SHP77 treated with DMSO at 0.1 percent for 48 hours (cell line): ENCODE results near the gene STK32B.
"Not testable (repeated sequence)": the region's sequence is repeated elsewhere in the genome, so short reads cannot be mapped to it uniquely, and the experiment has no call there.

Source experiments
- DNase-seq: peaks from one replicate; lab custom pipeline; 2025; lab: John Stamatoyannopoulos, UW

The STK32B gene

DNA sequence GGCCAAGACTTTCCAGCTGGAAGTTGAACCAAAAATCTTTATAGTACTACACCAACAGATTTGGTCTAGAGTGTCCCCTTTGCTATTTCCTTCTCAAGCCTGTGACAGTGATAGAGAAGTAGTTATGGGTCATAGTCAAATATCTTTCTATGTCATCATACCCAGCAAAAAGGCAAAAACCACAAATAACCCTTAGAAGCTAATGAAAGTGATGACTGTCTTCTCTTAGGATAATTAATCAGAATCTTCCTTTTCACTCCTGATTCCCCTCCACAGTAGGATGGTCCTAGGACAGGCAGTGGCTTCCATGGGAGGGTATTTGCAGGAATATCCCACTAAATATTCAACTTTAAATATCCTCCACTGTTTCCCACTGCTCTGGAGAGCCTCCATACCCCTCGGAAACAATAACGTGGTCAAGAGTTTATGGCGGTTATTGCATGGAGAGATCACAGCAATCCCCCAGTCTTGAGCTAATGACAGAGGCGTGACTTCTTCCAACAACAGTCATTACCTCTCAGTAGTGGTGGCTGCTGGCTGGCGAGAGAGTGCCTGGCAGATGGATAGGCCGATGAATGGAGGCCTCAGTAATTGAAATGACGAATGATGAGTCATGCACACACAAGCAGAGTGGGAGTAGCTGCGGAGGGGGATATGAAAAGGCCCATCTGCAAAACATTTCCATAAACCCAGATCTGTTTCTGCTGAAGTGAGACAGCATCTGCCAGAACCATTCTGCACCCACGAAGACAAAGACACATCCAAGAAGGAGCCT lies 154.9 kb downstream of the STK32B start:
- no peak for DNase-seq

DNA sequence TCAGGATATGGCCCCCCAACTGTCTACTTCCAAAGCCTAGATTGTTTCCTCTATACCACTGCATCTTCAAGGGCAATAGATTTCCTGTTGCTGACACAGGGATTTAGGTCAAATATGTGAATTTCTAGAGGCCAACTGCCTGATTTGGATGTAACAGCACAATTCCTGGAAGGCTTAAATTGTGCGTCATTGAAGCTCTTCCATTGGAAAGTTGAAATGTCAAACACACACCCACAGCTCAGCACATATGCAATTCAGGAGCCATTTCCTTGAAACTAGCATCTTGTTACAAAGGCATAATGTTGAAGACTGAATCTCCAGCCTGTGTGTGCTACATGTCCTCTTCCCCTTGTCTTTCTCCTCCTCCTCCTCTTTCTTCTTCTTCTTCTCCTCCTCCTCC lies 158.6 kb downstream of the STK32B start:
- DNase-seq: no peak

DNA sequence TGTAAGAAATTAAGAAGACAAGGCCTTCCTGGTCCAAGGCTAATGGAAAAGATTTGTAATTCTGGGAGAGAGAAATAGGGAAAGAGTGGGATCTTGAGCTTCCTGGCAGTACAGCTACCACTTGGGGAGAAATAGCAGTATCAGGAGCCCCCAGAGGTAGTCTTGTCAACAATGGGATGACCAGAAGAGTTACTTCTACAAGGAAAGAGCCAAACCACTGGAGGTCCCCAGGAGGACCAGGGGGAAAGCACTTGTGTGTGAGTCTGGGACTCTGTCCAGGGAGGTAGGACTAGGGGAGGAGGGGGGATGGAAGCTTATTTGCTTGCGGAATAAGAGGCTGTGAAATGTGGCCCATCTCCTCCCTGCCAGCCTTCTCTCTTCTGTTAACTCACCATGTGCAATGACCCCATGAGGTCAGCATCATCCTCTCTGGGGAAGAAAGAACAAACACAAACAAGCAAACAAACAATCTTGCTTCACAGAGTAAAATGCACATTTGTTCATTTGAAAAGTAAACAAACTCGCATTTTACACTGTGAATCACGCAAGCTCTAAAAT lies 160.1 kb downstream of the STK32B start:
- no peak for DNase-seq

DNA sequence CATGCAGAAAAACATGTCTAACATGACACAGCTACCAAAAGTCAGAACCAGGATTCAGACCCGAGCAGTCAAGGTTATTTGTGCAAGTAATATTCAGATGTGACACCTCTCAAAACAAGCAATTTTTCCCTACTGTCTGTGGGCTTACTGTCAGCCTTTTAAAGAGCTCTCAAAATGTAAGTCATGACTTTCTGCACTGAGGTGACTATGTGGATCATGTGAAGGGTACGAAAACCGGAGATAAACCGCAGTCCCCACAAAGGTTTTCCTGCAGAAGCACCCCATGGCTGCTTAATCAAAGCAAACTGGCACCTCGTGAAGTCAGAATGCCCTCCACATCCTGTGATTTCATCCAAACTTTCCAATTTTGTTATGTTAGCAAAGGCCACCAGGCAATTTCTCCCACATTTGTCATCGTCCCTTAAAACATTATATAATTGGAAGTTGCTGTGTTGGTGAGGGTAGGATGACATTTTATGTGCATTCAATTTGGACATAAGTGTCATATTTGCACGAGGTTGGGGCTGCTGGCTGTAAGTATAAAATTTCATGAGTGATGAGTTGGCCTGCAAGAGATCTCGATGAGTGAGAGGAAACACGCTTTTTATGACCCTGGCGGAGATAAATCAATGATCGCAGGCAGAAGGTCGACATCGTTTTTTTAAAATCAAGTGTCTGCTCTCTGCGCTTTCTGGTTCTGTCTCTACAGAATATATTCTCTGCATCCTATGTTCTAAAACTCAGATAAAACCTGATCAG lies 161.2 kb downstream of the STK32B start:
- DNase-seq: no peak

DNA sequence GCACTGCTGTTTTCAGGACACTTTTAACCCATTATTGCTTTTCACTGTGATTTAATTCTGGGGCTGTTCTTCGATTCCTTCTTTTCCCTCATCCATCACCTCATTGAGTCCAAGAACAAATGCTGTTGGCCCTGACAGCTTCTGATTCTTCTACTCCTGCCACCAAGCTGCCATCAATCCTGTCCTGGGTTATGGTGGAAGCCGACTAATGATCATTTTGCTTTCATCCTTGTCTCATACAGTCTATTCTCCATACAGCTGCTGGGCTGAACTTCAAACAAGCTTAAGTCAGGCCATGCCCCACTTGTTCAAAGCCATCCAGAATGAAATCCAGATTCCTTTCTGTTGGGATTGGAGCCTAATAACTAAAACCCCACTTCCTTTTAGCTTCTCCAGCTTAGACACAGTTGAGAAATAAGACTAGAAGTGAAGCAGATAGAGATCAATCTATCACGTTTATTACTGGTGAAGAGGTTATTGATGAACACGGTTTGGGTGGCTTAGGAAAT lies 161.9 kb downstream of the STK32B start:
- DNase-seq: no peak

DNA sequence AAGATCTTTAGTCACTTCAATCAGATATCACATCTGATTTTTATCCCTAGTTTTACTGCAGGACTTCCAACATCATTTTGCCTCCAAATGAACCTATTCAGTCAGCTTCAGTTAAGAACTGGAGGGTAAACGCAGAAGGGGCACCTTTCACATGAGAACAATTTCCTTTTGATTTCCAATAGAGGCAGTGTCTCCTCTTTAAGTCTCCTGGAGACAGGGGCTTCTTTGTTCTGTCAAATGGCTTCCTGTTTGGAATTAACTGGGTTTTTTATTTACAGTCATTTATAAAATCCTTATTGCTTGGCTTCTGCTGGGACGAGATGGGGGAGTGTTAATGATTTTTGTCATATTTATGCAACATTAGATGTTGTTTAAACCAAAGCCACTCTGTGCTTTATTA lies 164.0 kb downstream of the STK32B start:
- DNase-seq: no peak

DNA sequence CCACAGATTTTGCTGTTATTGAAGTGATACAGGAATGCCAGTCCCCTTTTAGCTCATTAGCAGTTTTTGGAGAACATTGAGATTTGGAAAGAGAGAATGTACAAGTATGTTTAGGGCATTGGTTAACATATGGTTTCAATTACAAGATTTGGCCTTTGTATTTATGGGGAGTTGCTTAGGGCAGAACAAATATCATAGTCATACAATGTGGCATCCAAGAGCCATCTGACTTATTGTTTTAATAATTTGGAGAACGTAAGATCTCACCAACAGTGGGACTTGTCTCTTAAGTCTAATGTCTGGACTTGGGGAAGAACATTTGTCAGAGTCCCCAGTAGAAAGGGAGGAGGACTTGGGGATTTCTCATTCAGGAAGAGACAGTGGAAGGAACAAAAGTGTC lies 166.1 kb downstream of the STK32B start:
- no peak for DNase-seq

DNA sequence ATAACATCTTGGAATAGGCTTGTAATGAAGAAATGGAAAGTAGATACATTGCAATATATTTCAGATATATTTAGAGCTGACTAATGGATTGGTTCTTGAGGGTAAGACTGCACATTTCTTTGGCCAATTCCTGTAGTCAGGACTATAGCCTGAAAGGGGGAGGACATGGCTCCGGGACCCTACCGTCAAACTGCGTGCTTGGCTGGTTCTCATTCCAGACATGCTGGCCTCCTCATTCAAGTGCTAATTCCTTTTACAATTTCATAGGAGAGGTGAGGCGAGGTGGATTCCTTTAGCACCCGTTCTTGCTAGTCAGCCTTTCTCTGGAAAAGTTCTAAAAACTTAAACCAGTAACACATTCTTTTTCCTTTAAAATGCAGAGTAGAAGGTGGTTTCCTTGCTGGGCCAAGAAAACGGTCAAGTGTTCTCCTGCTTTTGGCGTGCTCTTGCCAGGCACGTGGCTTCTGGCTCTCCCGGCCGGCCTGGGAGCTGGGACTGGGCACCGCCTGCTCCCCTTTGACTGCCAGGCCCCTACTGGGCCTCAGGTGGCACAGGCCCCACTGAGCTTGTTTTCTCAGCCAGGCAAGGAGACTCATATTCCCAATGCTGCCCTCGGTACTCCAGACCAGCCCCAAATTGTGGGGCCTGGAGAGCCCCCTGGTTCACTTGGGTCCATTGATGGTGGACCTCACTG lies 167.2 kb downstream of the STK32B start:
- no peak for DNase-seq

DNA sequence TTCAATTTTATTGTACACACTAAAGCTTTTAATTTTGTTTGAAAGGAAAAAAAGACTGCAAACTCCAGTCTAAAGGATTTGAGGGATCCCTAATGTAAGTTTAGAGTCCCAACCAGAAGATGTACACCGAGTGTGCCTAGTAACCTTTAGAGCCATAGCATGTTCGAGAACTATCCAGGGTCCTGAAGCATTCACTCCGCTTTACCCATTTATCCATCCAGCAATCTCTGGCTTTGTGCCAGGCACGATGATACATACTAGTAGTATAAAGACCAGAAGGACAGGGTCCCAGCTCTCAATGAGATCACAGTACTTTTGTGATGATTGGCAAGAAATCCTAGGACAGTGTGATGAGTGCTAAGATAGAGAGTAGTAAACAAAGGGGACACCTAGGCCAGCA lies 168.7 kb downstream of the STK32B start:
- DNase-seq: no peak

DNA sequence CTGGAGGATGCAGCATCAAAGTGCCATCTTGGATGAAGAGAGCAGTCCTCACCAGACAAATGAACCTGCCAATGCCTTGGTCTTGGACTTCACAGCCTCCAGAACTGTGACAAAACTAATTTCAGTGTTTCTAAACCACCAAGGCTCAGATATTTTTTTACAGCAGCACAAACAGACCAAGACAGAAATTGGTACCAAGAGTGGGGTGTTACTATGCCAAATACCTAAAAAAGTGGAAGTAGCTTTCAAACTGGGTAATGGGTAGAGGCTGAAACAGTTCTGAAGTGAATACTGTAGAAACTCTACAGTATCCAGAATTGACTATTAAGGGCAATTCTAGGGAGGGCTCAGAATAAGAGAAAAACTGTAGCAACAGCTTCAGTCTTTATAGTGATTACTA lies 170.8 kb downstream of the STK32B start:
- DNase-seq: no peak

DNA sequence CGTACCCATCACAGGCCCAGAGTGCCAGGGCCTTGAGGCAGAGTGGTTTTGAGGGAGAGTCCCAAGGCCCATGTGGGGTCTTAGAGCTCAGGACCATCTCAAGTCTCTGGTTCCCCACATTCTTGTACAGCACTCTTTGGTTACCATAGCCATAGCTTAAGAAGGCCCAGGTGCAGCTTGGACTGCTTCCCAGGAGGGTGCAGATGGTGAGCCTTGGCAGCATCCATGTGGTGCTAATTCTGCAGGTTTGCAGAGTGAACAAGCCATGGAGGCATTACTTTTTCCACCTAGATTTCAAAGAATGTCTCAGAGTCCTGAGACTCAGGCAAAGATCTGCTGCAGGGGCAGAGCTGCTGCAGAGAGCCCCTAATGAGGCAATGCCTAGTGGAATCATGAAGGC lies 171.7 kb downstream of the STK32B start:
- DNase-seq: no peak

DNA sequence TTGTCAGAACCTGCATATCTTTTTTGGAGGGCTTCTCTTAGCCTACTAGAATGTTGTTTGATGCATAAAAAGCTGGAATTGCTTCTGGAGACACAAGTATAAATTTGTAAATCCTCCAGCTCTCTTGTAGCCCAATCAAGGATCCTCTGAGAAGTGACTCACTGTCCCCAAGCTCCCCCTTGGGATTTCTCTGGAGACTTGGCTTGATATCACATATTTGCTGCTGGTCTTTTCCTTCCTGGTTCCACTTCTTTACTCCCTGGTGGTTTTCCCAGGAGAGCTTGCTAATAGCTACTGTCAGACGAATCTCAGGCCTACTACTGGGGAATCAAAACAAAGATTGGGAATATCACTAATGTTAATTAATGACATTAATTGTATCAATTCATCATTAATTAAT lies 173.1 kb downstream of the STK32B start:
- no peak for DNase-seq

DNA sequence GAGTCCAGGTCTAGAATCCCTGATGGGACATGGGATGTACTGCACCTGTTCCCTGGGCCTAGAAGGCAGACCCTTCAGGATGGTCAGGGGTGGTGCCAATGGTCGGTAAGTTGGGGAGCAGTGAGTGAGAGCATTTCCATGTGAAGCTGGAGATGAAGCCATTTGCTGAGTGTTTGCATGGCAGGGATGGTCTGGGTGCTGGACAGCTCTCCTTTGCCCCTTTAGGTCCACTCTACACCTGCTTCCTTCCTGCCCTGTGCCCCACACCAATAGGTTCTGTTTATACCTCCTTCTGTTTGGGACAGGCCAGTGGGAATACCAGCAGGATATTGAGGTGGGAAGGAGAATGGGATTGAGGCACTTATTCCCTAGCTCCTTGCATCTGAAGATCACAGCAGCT lies 181.3 kb downstream of the STK32B start:
- no peak for DNase-seq

DNA sequence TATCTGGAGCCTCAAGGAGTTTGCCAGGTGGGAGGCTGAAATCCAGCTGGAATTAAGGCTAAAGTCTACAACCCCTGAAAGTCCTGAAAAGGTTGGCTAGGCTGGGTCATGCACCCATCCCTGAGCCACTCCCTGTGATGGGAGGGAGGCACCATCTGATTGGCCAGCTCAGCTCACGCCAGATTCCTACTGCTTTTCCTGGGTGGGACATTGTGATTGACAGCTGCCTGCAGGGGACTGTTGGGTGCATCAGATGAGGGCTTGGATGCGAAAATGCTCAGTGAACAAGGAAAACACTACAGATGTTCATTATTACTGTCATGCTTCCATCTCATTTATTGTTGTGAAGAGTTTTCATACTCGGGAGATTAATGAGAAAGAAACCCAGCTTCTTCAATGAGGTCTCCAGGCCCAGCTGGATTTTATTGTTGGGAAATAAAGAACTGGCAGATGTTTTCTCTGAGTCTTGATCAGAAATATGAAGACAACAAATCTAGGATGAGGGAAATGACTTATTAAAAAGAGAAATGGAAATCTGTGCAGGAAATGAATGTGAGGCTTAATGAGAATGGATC lies 185.9 kb downstream of the STK32B start:
- no peak for DNase-seq

DNA sequence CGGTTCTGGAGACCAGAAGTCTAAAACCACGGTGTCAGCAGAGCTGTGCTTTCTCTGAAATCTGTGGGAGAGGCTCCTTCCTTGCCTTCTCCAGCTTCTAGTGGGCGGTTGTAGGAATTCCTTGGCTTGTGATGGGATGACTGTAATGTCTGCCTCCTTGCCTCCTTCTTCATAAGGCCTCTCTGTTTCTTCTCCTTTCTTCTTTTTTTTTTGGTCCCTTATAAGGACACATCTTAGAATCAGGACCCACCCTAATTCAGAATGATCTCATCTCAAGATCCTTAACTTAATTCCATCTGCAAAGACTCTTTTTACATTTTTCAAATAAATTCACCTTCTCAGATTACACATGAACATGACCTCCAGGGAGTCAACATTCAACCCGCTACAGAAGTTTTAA lies 186.9 kb downstream of the STK32B start:
- no peak for DNase-seq

DNA sequence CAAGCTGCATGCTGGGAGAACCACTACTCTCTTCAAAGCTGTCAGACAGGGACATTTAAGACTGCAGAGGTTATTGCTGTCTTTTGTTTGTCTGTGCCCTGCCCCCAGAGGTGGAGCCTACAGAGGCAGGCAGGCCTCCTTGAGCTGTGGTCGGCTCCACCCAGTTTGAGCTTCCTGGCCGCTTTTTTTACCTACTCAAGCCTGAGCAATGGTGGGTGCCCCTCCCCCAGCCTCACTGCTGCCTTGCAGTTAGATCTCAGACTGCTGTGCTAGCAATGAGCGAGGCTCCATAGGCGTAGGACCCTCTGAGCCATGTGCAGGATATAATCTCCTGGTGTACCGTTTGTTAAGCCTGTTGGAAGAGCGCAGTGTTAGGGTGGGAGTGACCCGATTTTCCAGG lies 195.8 kb downstream of the STK32B start:
- not testable (repeated sequence) for DNase-seq

DNA sequence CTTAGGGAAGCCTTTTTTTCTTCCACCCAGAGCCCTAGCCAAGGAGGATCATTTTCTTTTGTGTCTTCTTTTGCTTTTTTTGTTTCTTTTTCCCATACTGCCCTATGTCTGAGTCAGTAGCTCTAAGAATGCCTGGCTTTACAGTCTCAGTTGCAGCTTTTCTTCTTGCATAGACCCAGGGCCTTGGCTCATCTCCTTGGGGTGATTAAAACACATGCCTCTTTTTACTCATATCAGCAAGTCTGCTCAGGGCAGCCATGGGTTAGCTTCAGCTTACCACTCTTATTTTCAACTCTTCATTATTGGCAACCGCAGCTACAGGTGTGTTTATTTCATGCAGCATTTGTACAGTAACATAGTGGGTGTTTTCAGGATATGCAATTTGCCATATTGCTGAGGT lies 196.5 kb downstream of the STK32B start:
- DNase-seq: no peak

DNA sequence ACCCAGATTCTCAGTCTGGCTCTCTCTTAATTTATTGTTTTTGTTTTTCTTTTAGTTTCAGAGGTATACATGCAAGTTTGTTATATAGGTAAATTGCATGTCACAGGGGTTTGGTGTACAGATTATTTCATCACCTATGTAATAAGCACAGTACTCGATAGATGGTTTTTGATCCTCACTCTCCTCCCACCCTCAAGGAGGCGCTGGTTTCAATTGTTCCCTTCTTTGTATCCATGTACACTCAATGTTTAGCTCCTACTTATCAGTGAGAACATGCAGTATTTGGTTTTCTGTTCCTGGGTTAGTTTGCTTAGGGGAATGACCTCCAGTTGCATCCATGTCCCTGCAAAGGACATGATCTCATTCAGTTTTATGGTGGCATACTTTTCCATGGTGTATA lies 198.4 kb downstream of the STK32B start:
- no peak for DNase-seq

DNA sequence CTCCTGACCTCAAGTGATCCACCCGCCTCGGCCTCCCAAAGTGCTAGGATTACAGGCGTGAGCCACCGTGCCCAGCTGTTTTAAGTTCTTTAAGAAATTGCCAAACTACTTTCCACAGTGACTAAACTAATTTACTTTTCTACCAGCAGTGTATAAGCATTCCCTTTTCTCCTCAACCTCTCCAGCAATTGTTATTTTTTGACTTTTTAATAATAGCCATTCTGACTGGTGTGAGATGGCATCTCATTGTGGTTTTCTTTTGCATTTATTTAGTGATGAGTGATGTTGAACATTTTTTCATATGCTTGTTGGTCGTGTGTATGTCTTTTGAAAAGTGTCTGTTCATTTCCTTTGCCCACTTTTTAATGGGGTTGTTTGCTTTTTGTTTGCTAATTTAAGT lies 199.3 kb downstream of the STK32B start:
- DNase-seq: not testable (repeated sequence)

DNA sequence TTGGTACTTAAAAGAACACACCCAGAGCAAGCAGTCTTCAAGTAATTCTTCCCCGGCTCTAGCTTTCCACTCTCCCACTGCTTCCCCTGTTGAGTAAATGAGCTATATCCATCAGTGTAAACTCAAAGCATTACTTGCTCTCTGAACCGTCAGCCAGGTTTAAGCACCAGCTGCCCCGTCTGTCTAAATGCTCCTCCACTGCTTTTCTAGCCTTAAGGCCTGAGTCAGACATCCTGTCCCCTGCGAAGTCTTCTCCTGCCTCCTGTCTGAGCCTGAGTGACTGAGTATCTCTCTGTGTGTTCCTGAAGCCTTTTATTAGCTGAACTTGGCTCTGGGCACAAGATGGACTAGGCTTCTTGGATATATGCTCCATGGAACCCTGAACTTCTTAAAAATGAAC lies 205.1 kb downstream of the STK32B start:
- DNase-seq: no peak

DNA sequence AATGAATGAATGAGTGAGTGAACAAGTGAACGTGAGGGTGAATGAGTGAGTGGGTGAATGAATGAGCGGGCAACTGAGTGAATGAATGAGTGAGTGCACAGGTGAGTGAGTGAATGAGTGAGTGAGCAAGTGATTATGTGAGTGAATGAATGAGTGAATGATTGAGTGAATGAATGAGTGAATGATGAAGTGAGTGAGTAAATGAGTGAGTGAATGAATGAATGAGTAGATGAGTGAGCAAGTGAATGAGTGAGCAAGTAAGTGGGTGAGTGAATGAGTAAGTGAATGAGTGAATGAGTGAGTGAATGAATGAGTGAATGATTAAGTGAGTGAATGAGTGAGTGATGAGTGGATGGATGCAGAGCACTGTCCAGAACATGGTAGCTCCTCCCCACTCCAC lies 205.8 kb downstream of the STK32B start:
- DNase-seq: no peak

DNA sequence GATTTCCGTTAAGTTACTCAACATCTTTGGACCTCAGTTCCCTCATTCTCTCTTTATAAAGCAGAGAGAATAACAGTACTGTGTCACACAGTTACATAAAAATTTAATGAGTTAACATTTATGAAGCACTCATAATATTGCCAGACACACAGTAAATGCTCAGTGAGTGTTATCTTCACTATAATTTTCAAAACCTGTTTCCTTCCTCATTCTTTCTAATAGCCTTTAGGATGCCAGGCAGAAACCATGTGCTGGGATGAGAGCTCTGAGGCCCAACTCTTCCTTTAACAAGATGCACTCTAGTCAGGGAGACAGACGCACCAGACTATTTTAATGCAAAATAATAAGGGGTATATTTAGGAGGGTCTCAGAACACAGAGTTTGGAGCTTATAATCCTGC lies 208.2 kb downstream of the STK32B start:
- no peak for DNase-seq
